Stimulated activated naive B cell treated with anti-CD40 and anti-IgM and Interleukin-4, amounts not matched to agents 10 μg/mL and 1 μg/mL and 100 μg/mL, for 72 hours (primary cell): ENCODE results near the gene RRP7A.

Experiments used
- ATAC-seq, 2 donors: fragments of 150-1000 bp; cut with Tn5 transposase; replicated peaks; 2 replicates each; pipeline ENCODE4 v1.10.0; 2021; ENCODE audit warnings: moderate library complexity in 1 of 2
- DNase-seq: peaks from one replicate; pipeline ENCODE4 v3.0.0; 2021
- H3K27ac Mint-ChIP-seq: one replicate; pipeline ENCODE4 v1.8.0; 2022; ENCODE audit warnings: mild to moderate bottlenecking, mixed read lengths
- H3K27me3 Mint-ChIP-seq, 2 donors: one replicate each; pipeline ENCODE4 v1.8.0; 2022; ENCODE audit warnings: mixed read lengths in 2 of 2
- H3K36me3 Mint-ChIP-seq, 2 donors: one replicate each; pipeline ENCODE4 v1.8.0; 2022; ENCODE audit warnings: mixed read lengths in 2 of 2, mild to moderate bottlenecking in 1 of 2
- H3K4me1 Mint-ChIP-seq, 2 donors: one replicate each; pipeline ENCODE4 v1.8.0; 2022; ENCODE audit warnings: mixed read lengths in 2 of 2, mild to moderate bottlenecking in 1 of 2
- H3K4me3 Mint-ChIP-seq, 2 donors: one replicate each; pipeline ENCODE4 v1.8.0; 2022; ENCODE audit warnings: mild to moderate bottlenecking in 2 of 2, mixed read lengths in 2 of 2, moderate library complexity in 1 of 2
- H3K9me3 Mint-ChIP-seq, 2 donors: one replicate each; pipeline ENCODE4 v1.8.0; 2022; ENCODE audit warnings: mixed read lengths in 2 of 2, mild to moderate bottlenecking in 1 of 2

Gene RRP7A

DNA sequence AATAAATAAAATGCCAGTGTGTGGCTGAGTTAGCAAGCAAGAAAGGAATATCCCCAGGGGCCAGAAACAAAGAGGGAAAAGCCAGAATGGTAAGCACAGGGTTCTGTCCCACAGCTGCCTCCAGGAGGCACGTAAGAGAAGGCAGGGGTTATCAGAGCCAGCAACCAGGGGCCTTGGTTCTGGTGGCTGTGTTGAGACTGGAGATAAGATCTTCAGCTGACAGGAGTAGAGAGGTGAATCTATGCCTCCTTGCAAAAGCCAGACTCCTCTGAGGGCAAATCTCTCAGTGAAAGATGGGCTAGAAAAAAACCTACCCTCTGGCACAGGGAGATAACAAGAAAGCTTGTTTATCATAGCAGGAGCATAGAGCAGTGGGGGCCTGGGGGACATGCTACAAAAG, 57.6 kb downstream of the RRP7A start:
- DNase-seq (no peak), ATAC-seq (no peak)
- no peak overlapping the region for H3K27ac Mint-ChIP-seq
- H3K4me3 Mint-ChIP-seq, result no peak overlapping the region
- H3K36me3 Mint-ChIP-seq, result no peaks in the 10 kb centered on the region
- H3K27me3 Mint-ChIP-seq, result peaks cover 26 to 39% of the 10 kb centered on the region in 2 donors
- H3K4me1 Mint-ChIP-seq, result peaks cover 3 to 5% of the 10 kb centered on the region in 2 donors
- H3K9me3 Mint-ChIP-seq, result no peaks in the 10 kb centered on the region

DNA sequence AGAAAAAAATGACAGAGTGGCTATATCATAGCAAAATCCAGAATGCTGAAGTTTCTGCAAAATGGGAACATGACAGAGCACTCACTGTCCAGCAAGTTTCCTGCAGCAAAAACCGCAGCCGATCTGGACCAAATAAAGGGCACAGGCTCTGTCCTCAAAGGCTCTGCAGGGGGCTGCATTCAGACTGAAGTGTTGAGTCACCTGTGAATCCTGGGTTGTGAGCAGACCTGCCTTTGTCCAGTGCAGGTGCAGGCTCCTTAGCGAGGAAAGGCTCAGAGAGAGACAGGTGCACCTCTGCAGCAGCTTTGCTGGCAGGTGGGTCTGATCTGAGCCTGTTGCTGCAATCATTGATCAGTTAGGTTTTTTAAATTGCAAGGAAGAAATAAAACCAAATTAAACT, 58.1 kb downstream of the RRP7A start:
- H3K4me1 Mint-ChIP-seq, result peaks cover 3 to 5% of the 10 kb centered on the region in 2 donors
- no peak for DNase-seq
- H3K27me3 Mint-ChIP-seq, result peaks cover 26 to 42% of the 10 kb centered on the region in 2 donors
- no peak overlapping the region for H3K4me3 Mint-ChIP-seq
- H3K27ac Mint-ChIP-seq, result no peak overlapping the region
- no peaks in the 10 kb centered on the region for H3K36me3 Mint-ChIP-seq
- no peak for ATAC-seq
- no peaks in the 10 kb centered on the region for H3K9me3 Mint-ChIP-seq
